Right lung (tissue), 10 donors: ENCODE data around the gene DNAJB5. TPM values are rescaled to one million over a fixed set of nuclear protein-coding genes. Genes with fewer than 3 reads are reported as not detected.
A peak's percentile ranks its signal among the peaks of the same experiment; 100 is the strongest.
"Not testable (repeated sequence)": the region's sequence is repeated elsewhere in the genome, so short reads cannot be mapped to it uniquely, and the experiment has no call there.

Experiments
- DNase-seq, 2 donors: peaks; one replicate each; pipeline ENCODE4 v3.0.0-alpha.2; 2013
- long read RNA-seq, 8 donors: transcript quantifications; one replicate each; lab custom pipeline, GENCODE V29; 2026
- polyA plus RNA-seq, 5 donors: library from polyadenylated mRNA; unstranded; fragments of 120-200 nt; gene quantifications; one replicate each; pipeline versions ENCODE4 v1.2.1 to v1.2.3, GENCODE V29; 2013; ENCODE audit warnings: inconsistent platforms in 1 of 5, low replicate concordance in 1 of 5; ENCODE audit not compliant: insufficient read length in 5 of 5, insufficient read depth in 1 of 5

The DNAJB5 gene
- polyA plus RNA-seq = 10 to 100 TPM in 2 of 5 donors, 1 to 10 TPM in 3; 7.5 to 12.5 (median 9.3) TPM
- long read RNA-seq, donor 1, partial matches to known transcripts = 0 of 2 reads
- long read RNA-seq, donor 1, other reads (novel, unspliced or antisense) = 0 of 2 reads
- long read RNA-seq, donor 2, transcript DNAJB5-201 (4 exons, 2,391 nt) = major isoform, 5 of 5 reads
- long read RNA-seq, donor 2, partial matches to known transcripts = 0 of 5 reads
- long read RNA-seq, donor 2, other reads (novel, unspliced or antisense) = 0 of 5 reads
- long read RNA-seq, donor 3, full-length matches to known transcripts = 4 of 4 reads
- long read RNA-seq, donor 3, partial matches to known transcripts = 0 of 4 reads
- long read RNA-seq, donor 3, other reads (novel, unspliced or antisense) = 0 of 4 reads
- long read RNA-seq, donor 4, full-length matches to known transcripts = 5 of 5 reads
- long read RNA-seq, donor 4, partial matches to known transcripts = 0 of 5 reads
- long read RNA-seq, donor 4, other reads (novel, unspliced or antisense) = 0 of 5 reads
- long read RNA-seq, donor 5, full-length matches to known transcripts = 5 of 5 reads
- long read RNA-seq, donor 5, partial matches to known transcripts = 0 of 5 reads
- long read RNA-seq, donor 5, other reads (novel, unspliced or antisense) = 0 of 5 reads
- long read RNA-seq, donor 6, full-length matches to known transcripts = 9 of 9 reads
- long read RNA-seq, donor 6, partial matches to known transcripts = 0 of 9 reads
- long read RNA-seq, donor 6, other reads (novel, unspliced or antisense) = 0 of 9 reads
- long read RNA-seq, donor 7, full-length matches to known transcripts = 8 of 8 reads
- long read RNA-seq, donor 7, partial matches to known transcripts = 0 of 8 reads
- long read RNA-seq, donor 7, other reads (novel, unspliced or antisense) = 0 of 8 reads
- long read RNA-seq, donor 8, partial matches to known transcripts = 0 of 2 reads
- long read RNA-seq, donor 8, other reads (novel, unspliced or antisense) = 0 of 2 reads

- peak; percentile 99 for DNase-seq
Measured at GRCh38 chr9:34989003-34989945, at the start of gene DNAJB5. Gene DNAJB5, plus strand, starts transcription at chr9:34989745. Its CDS starts 886 bp downstream, at chr9:34990631.

- not testable (repeated sequence) for DNase-seq
Measured at GRCh38 chr9:34939989-34940388, 49.6 kb upstream of the DNAJB5 start.

GRCh38 chr9:34948451-34948850 is 41.1 kb upstream of the DNAJB5 start:
- no peak for DNase-seq

- no peak for DNase-seq
Measured at GRCh38 chr9:34954225-34954624, 35.3 kb upstream of the DNAJB5 start.

GRCh38 chr9:34956066-34956465 is 33.5 kb upstream of the DNAJB5 start:
- DNase-seq = not testable (repeated sequence)

- no peak for DNase-seq
Measured at GRCh38 chr9:34956648-34957047, 32.9 kb upstream of the DNAJB5 start.

GRCh38 chr9:34957492-34958410 is 31.8 kb upstream of the DNAJB5 start, which contains the start of gene PHF24:
Gene PHF24, plus strand, starts transcription at chr9:34958285. Its CDS starts 13,014 bp downstream, at chr9:34971299.
- DNase-seq = no peak

- DNase-seq = no peak
Measured at GRCh38 chr9:34958411-34958982, 31.0 kb upstream of the DNAJB5 start.

GRCh38 chr9:34959461-34959860 is 30.1 kb upstream of the DNAJB5 start:
- no peak for DNase-seq

- DNase-seq = no peak
Measured at GRCh38 chr9:34961574-34962490, 27.7 kb upstream of the DNAJB5 start.

- DNase-seq = no peak
Measured at GRCh38 chr9:34962546-34962945, 27.0 kb upstream of the DNAJB5 start.

GRCh38 chr9:34963552-34963951 is 26.0 kb upstream of the DNAJB5 start:
- no peak for DNase-seq

GRCh38 chr9:34964458-34964857 is 25.1 kb upstream of the DNAJB5 start:
- DNase-seq = no peak

GRCh38 chr9:34971146-34971811 is 18.3 kb upstream of the DNAJB5 start:
- no peak for DNase-seq

GRCh38 chr9:34974664-34975063 is 14.9 kb upstream of the DNAJB5 start:
- DNase-seq = no peak

- DNase-seq = no peak
Measured at GRCh38 chr9:34976441-34976840, 13.1 kb upstream of the DNAJB5 start.

- DNase-seq = no peak
Measured at GRCh38 chr9:34976992-34977391, 12.6 kb upstream of the DNAJB5 start.
